HG02642 (cell line): ENCODE data around the gene GABBR1.
A peak's percentile ranks its signal among the peaks of the same experiment; 100 is the strongest.

Experiments
- ATAC-seq: cut with Tn5 transposase; IDR thresholded peaks from one replicate; pipeline ENCODE4 v1.9.1; 2021; ENCODE audit warnings: mild to moderate bottlenecking; ENCODE audit not compliant: unreplicated experiment, poor library complexity

GABBR1 gene

GRCh38 chr6:29655658-29656057 is 22.7 kb upstream of the GABBR1 start:
- ATAC-seq = no peak

- ATAC-seq = no peak
Measured at GRCh38 chr6:29653452-29654038, 20.6 kb upstream of the GABBR1 start.

GRCh38 chr6:29652198-29652584 is 19.2 kb upstream of the GABBR1 start:
- ATAC-seq = no peak

GRCh38 chr6:29651413-29652197 is 18.6 kb upstream of the GABBR1 start:
- ATAC-seq = no peak

- peak; percentile 98 for ATAC-seq
Measured at GRCh38 chr6:29649701-29650673, 17.0 kb upstream of the GABBR1 start.

GRCh38 chr6:29647927-29648642 is 15.1 kb upstream of the GABBR1 start:
- no peak for ATAC-seq

- no peak for ATAC-seq
Measured at GRCh38 chr6:29641430-29642148, 8.6 kb upstream of the GABBR1 start.

GRCh38 chr6:29637247-29637646 is 4.3 kb upstream of the GABBR1 start:
- ATAC-seq = no peak

- no peak for ATAC-seq
Measured at GRCh38 chr6:29633534-29633905, 537 bp upstream of the GABBR1 start.

- ATAC-seq = peak; percentile 28
Measured at GRCh38 chr6:29631860-29632731, 887 bp downstream of the GABBR1 start.

- ATAC-seq = no peak
Measured at GRCh38 chr6:29631209-29631810, 1.7 kb downstream of the GABBR1 start.

- no peak for ATAC-seq
Measured at GRCh38 chr6:29630315-29630714, 2.7 kb downstream of the GABBR1 start.

- ATAC-seq = no peak
Measured at GRCh38 chr6:29629571-29629970, 3.4 kb downstream of the GABBR1 start.

- ATAC-seq = peak; percentile 43
Measured at GRCh38 chr6:29628419-29629281, 4.3 kb downstream of the GABBR1 start.

GRCh38 chr6:29627755-29628418 is 5.1 kb downstream of the GABBR1 start:
- no peak for ATAC-seq

- ATAC-seq = no peak
Measured at GRCh38 chr6:29626948-29627754, 5.8 kb downstream of the GABBR1 start.
